HFFc6 (cell line): Measurements from ENCODE around the gene SUMO3. TPM values are rescaled to one million over a fixed set of nuclear protein-coding genes. Genes with fewer than 3 reads are reported as not detected.

ENCODE experiments used
- DNase-seq: peaks from one replicate; pipeline ENCODE4 v3.0.0-alpha.2; 2018
- H3K27ac Mint-ChIP-seq: 2 replicates; pipeline ENCODE4 v1.8.0; 2020; ENCODE audit warnings: mild to moderate bottlenecking, mixed read lengths
- H3K27me3 Mint-ChIP-seq: 2 replicates; pipeline ENCODE4 v1.8.0; 2021; ENCODE audit warnings: mild to moderate bottlenecking, moderate library complexity, mixed read lengths; ENCODE audit not compliant: insufficient read depth
- H3K36me3 Mint-ChIP-seq: 2 replicates; pipeline ENCODE4 v1.8.0; 2021; ENCODE audit warnings: low read depth, mixed read lengths
- H3K4me1 Mint-ChIP-seq: 2 replicates; pipeline ENCODE4 v1.8.0; 2020; ENCODE audit warnings: low read depth, mixed read lengths
- H3K4me3 Mint-ChIP-seq: 2 replicates; pipeline ENCODE4 v1.8.0; 2020; ENCODE audit warnings: mild to moderate bottlenecking, moderate library complexity, mixed read lengths
- H3K9me3 Mint-ChIP-seq: 2 replicates; pipeline ENCODE4 v1.8.0; 2020; ENCODE audit warnings: mild to moderate bottlenecking, mixed read lengths
- CTCF ChIP-seq: fragments of 200-600 bp; sonication (generic); IDR thresholded peaks from 2 replicates; pipeline ENCODE4 v1.5.0; 2021; ENCODE audit warnings: antibody characterized with exemption, mild to moderate bottlenecking
- total RNA-seq, 6 experiments: library from RNA; stranded (reverse); fragmentation: NEBNext Ultra II Directional; extraction: Animal tissue kit (Norgen Biotek cat#: 25700); gene quantifications; 2 replicates in 1 of 6; 3 replicates in 5 of 6; pipeline ENCODE4 v1.2.3, GENCODE V29; 2021

SUMO3 gene
- total RNA-seq, 6 experiments from 2014 or later: 116 to 160 (median 147) TPM

- Mint-ChIP-seq H3K27me3 (peaks cover 1% of the 10 kb centered on the region; the same call in 1 of the 2 replicates), H3K4me3 (no peak overlapping the region), H3K27ac (no peak overlapping the region), H3K4me1 (peaks cover 54% of the 10 kb centered on the region), H3K9me3 (no peaks in the 10 kb centered on the region), H3K36me3 (peaks cover 26% of the 10 kb centered on the region)
- TF ChIP-seq CTCF: no peak
- DNase-seq: no peak
Measured at GRCh38 chr21:44797775-44798174, 20.1 kb downstream of the SUMO3 start.

- Mint-ChIP-seq H3K36me3 (peaks cover 26% of the 10 kb centered on the region), H3K9me3 (no peaks in the 10 kb centered on the region), H3K27ac (no peak overlapping the region; the same call in 1 of the 2 replicates), H3K27me3 (peaks cover 4% of the 10 kb centered on the region; the same call in 1 of the 2 replicates), H3K4me1 (peaks cover 54% of the 10 kb centered on the region), H3K4me3 (no peak overlapping the region)
- no peak for TF ChIP-seq CTCF
- no peak for DNase-seq
Measured at GRCh38 chr21:44795342-44795741, 22.5 kb downstream of the SUMO3 start.

GRCh38 chr21:44793592-44794374, 24.1 kb downstream of the SUMO3 start:
- TF ChIP-seq CTCF: no peak; the same call in none of the 2 replicates
- H3K27me3 Mint-ChIP-seq: peaks cover 4% of the 10 kb centered on the region
- H3K36me3 Mint-ChIP-seq: peaks cover 12% of the 10 kb centered on the region
- no peak overlapping the region for H3K27ac Mint-ChIP-seq
- no peak for DNase-seq
- peaks cover 54% of the 10 kb centered on the region for H3K4me1 Mint-ChIP-seq
- no peak overlapping the region for H3K4me3 Mint-ChIP-seq
- H3K9me3 Mint-ChIP-seq: no peaks in the 10 kb centered on the region

- H3K4me1 Mint-ChIP-seq: peaks cover 48% of the 10 kb centered on the region
- H3K4me3 Mint-ChIP-seq: no peak overlapping the region
- DNase-seq: peak; percentile 42
- peak; percentile 87 for TF ChIP-seq CTCF
- no peak overlapping the region for H3K27ac Mint-ChIP-seq
- H3K27me3 Mint-ChIP-seq: peaks cover 2% of the 10 kb centered on the region
- no peaks in the 10 kb centered on the region for H3K9me3 Mint-ChIP-seq
- H3K36me3 Mint-ChIP-seq: peaks cover 6% of the 10 kb centered on the region
Measured at GRCh38 chr21:44792702-44793591, 24.9 kb downstream of the SUMO3 start.

- no peak overlapping the region for H3K4me3 Mint-ChIP-seq
- H3K27me3 Mint-ChIP-seq: peaks cover 2% of the 10 kb centered on the region
- no peaks in the 10 kb centered on the region for H3K9me3 Mint-ChIP-seq
- no peak for DNase-seq
- H3K27ac Mint-ChIP-seq: 0 out of 2 replicates have a peak overlapping the region, but pooled peaks have one; percentile 29
- peaks cover 4% of the 10 kb centered on the region for H3K36me3 Mint-ChIP-seq
- peaks cover 46% of the 10 kb centered on the region for H3K4me1 Mint-ChIP-seq
- TF ChIP-seq CTCF: no peak
Measured at GRCh38 chr21:44791993-44792392, 25.9 kb downstream of the SUMO3 start.
